22Rv1 (cell line): ENCODE results near the gene LRWD1.
"Not testable (repeated sequence)": the region's sequence is repeated elsewhere in the genome, so short reads cannot be mapped to it uniquely, and the experiment has no call there.

Experiments
- CTCF ChIP-seq: fragments of 450-650 bp; IDR thresholded peaks from 2 replicates; pipeline ENCODE4 v1.5.1; 2017; ENCODE audit warnings: mild to moderate bottlenecking
- ZFX ChIP-seq: fragments of 450-650 bp; IDR thresholded peaks from 2 replicates; pipeline ENCODE4 v1.6.1; 2017; ENCODE audit warnings: antibody characterized with exemption, borderline replicate concordance

GRCh38 chr7:102497308-102497707 is 32.5 kb downstream of the LRWD1 start:
- TF ChIP-seq CTCF, ZFX: not testable (repeated sequence)
